CD4-positive, alpha-beta T cell (primary cell): ENCODE measurements around the gene TATDN3. TPM values are rescaled to one million over a fixed set of nuclear protein-coding genes. Genes with fewer than 3 reads are reported as not detected.

Source experiments
- ATAC-seq: fragments of 200-7000 bp; cut with Tn5 transposase; one replicate; pipeline ENCODE4 v1.10.0; 2022; ENCODE audit warnings: mild to moderate bottlenecking; ENCODE audit not compliant: poor library complexity
- CTCF ChIA-PET: fragments of 350-600 bp; sonication (Branson Sonifier 250); formaldehyde crosslinking; loops from one replicate; lab custom pipeline; 2021; ENCODE audit warnings: antibody characterized with exemption, inconsistent platforms; lab: Charles Lee
- POLR2A ChIA-PET: fragments of 350-600 bp; sonication (Branson Sonifier 250); formaldehyde crosslinking; loops from one replicate; lab custom pipeline; 2021; ENCODE audit warnings: antibody characterized with exemption, inconsistent platforms; lab: Charles Lee
- DNase-seq, 14 experiments: peaks; one replicate each; pipeline ENCODE4 v3.0.0-alpha.2; 2013 to 2020; ENCODE audit warnings: mixed read lengths in 2 of 14
- H3K27ac ChIP-seq, 2 donors: one replicate each; pipeline versions ENCODE4 v1.5.1 to v1.7.0; 2013; ENCODE audit warnings: low read length in 2 of 2, low read depth in 1 of 2, mild to moderate bottlenecking in 1 of 2
- H3K27me3 ChIP-seq, 2 experiments: 1 replicate in 1 of 2; 2 replicates in 1 of 2; pipeline versions ENCODE4 v1.6.1 to v1.7.0; 2013; ENCODE audit warnings: low read length in 2 of 2, control low read depth in 1 of 2, mild to moderate bottlenecking in 1 of 2, moderate library complexity in 1 of 2; ENCODE audit not compliant: insufficient read depth in 2 of 2, control insufficient read depth in 1 of 2
- H3K36me3 ChIP-seq: one replicate; pipeline ENCODE4 v1.6.1; 2013; ENCODE audit warnings: low read length, control low read depth; ENCODE audit not compliant: insufficient read depth
- H3K4me1 ChIP-seq: one replicate; pipeline ENCODE4 v1.6.1; 2013; ENCODE audit warnings: low read length, control low read depth; ENCODE audit not compliant: insufficient read depth
- H3K4me3 ChIP-seq: one replicate; pipeline ENCODE4 v1.5.1; 2013; ENCODE audit warnings: mild to moderate bottlenecking, low read length, moderate library complexity
- H3K9me3 ChIP-seq, 2 experiments: 1 replicate in 1 of 2; 2 replicates in 1 of 2; pipeline versions ENCODE4 v1.6.1 to v1.7.0; 2013; ENCODE audit warnings: low read length in 2 of 2, mild to moderate bottlenecking in 2 of 2, control low read depth in 1 of 2, moderate library complexity in 1 of 2; ENCODE audit not compliant: control insufficient read depth in 1 of 2, insufficient read depth in 1 of 2
- H3K27ac Mint-ChIP-seq: one replicate; pipeline ENCODE4 v1.8.0; 2020; ENCODE audit warnings: mixed read lengths
- H3K27me3 Mint-ChIP-seq: one replicate; pipeline ENCODE4 v1.8.0; 2021; ENCODE audit warnings: mixed read lengths
- H3K36me3 Mint-ChIP-seq: one replicate; pipeline ENCODE4 v1.8.0; 2021; ENCODE audit warnings: low read depth, mixed read lengths
- H3K4me1 Mint-ChIP-seq: one replicate; pipeline ENCODE4 v1.8.0; 2021; ENCODE audit warnings: low read depth, mixed read lengths
- H3K4me3 Mint-ChIP-seq: one replicate; pipeline ENCODE4 v1.8.0; 2020; ENCODE audit warnings: mild to moderate bottlenecking, mixed read lengths
- H3K9me3 Mint-ChIP-seq: one replicate; pipeline ENCODE4 v1.8.0; 2020; ENCODE audit warnings: mixed read lengths
- intact Hi-C, 2 experiments: fragments of 100-400 bp; cut with DNase I in 1 of 2; cut with micrococcal nuclease in 1 of 2; formaldehyde crosslinking; loops; one replicate each; pipeline versions ENCODE4 v1.15.1 to v1.9.0; 2023 to 2025; cut with DNase I, micrococcal nuclease
- total RNA-seq, 174 experiments: library from RNA in 2 of 174; stranded (reverse) in 2 of 174; gene quantifications; one replicate each; pipeline ENCODE4 v1.2.3 and lab custom pipeline; 2021 to 2026
- TF ChIP-seq, protein P1 (sequence below): fragments of 200-600 bp; IDR thresholded peaks from one replicate; pipeline ENCODE4 v1.8.0; 2022; ENCODE audit warnings: antibody characterized with exemption, mild to moderate bottlenecking

The TATDN3 gene
- total RNA-seq, 2 experiments from 2014 or later: 12.2 to 13.8 TPM

- CTCF ChIA-PET: interaction anchor here (1.0 to 1.5 kb wide), 3 partner anchors 9 to 88 kb away, joined by 3 to 4 read pairs (median 4); no protein-coding TSS in a partner anchor
- ATAC-seq (peak; percentile 25), DNase-seq (peak in 2 of 14 experiments; percentile 25 to 40)
- Mint-ChIP-seq H3K27me3 (no peaks in the 10 kb centered on the region), H3K27ac (peak overlapping the region; percentile 78), H3K9me3 (no peaks in the 10 kb centered on the region), H3K4me3 (peak overlapping the region; percentile 69), H3K36me3 (peaks cover 5% of the 10 kb centered on the region), H3K4me1 (peaks cover 51% of the 10 kb centered on the region)
- intact Hi-C loops: loop anchor here in 1 of 2 experiments (5.0 kb wide), 1 partner anchor 34 kb away; no protein-coding TSS in a partner anchor
- Histone ChIP-seq H3K27ac (peak overlapping the region; percentile 13 to 38), H3K36me3 (no peaks in the 10 kb centered on the region), H3K4me3 (peak overlapping the region; percentile 15), H3K27me3 (no peaks in the 10 kb centered on the region), H3K9me3 (no peaks in the 10 kb centered on the region), H3K4me1 (peaks cover 29% of the 10 kb centered on the region)
- POLR2A ChIA-PET: interaction anchor here (0.6 to 2.4 kb wide), 2 partner anchors 9 to 16 kb away, joined by 4 to 18 read pairs; no protein-coding TSS in a partner anchor
- TF ChIP-seq, protein P1, sequence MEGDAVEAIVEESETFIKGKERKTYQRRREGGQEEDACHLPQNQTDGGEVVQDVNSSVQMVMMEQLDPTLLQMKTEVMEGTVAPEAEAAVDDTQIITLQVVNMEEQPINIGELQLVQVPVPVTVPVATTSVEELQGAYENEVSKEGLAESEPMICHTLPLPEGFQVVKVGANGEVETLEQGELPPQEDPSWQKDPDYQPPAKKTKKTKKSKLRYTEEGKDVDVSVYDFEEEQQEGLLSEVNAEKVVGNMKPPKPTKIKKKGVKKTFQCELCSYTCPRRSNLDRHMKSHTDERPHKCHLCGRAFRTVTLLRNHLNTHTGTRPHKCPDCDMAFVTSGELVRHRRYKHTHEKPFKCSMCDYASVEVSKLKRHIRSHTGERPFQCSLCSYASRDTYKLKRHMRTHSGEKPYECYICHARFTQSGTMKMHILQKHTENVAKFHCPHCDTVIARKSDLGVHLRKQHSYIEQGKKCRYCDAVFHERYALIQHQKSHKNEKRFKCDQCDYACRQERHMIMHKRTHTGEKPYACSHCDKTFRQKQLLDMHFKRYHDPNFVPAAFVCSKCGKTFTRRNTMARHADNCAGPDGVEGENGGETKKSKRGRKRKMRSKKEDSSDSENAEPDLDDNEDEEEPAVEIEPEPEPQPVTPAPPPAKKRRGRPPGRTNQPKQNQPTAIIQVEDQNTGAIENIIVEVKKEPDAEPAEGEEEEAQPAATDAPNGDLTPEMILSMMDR: no peak
Measured at GRCh38 chr1:212752934-212753497, 38.7 kb upstream of the TATDN3 start.

DNA sequence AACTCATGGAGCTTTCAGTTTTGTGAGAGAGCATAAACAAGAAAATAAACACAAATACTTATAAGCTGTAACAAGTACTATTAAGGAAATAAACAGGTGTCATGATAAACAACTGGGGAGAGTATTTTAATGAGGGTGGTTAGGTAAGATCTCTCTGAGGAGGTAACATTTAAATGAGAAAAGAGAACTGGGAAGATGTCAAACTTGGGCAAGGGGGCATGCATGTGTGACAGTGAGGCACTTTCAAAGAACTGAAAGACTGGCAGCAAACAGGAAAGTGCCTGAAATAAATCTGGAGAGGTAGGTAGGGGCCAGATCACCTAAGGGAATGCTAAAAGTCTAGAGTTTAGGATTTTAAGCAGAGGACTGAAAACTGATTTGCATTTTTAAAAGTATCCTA lies 37.9 kb upstream of the TATDN3 start:
- POLR2A ChIA-PET: interaction anchor here (1.0 to 2.4 kb wide), 6 partner anchors 9 to 104 kb away, joined by 3 to 18 read pairs (median 6); partner anchors contain the start of genes FLVCR1, NSL1 and TATDN3
- H3K4me1 Mint-ChIP-seq: peaks cover 51% of the 10 kb centered on the region
- no peak for ATAC-seq

GRCh38 chr1:212754193-212754592 lies 37.5 kb upstream of the TATDN3 start:
- ATAC-seq: peak; percentile 65
- no peak overlapping the region for H3K27ac ChIP-seq
- POLR2A ChIA-PET: interaction anchor here (0.6 to 2.4 kb wide), 7 partner anchors 9 to 273 kb away, joined by 3 to 18 read pairs (median 5); partner anchors contain the start of genes FLVCR1, NSL1 and TATDN3
- no peaks in the 10 kb centered on the region for H3K9me3 Mint-ChIP-seq
- TF ChIP-seq, protein P1: no peak
- H3K4me3 ChIP-seq: peak overlapping the region; percentile 2
- H3K4me1 Mint-ChIP-seq: peaks cover 51% of the 10 kb centered on the region
- H3K27me3 ChIP-seq: no peaks in the 10 kb centered on the region
- CTCF ChIA-PET: interaction anchor here (1.0 to 1.2 kb wide), 2 partner anchors 10 to 53 kb away, joined by 3 to 4 read pairs; no protein-coding TSS in a partner anchor
- peak overlapping the region; percentile 78 for H3K27ac Mint-ChIP-seq
- H3K27me3 Mint-ChIP-seq: no peaks in the 10 kb centered on the region
- no peaks in the 10 kb centered on the region for H3K36me3 ChIP-seq
- DNase-seq: peak in 5 of 14 experiments; percentile 3 to 43 (median 36)
- peak overlapping the region; percentile 68 for H3K4me3 Mint-ChIP-seq
- H3K4me1 ChIP-seq: peaks cover 29% of the 10 kb centered on the region
- intact Hi-C loops: loop anchor here in 1 of 2 experiments (5.0 kb wide), 1 partner anchor 33 kb away; no protein-coding TSS in a partner anchor
- no peaks in the 10 kb centered on the region for H3K9me3 ChIP-seq
- H3K36me3 Mint-ChIP-seq: peaks cover 10% of the 10 kb centered on the region

More for the DNA sequence above, 37.9 kb upstream of the TATDN3 start:
- peak overlapping the region; percentile 68 for H3K4me3 Mint-ChIP-seq
- DNase-seq: no peak
- Histone ChIP-seq H3K27ac (peak overlapping the region in 1 of 2 donors; percentile 38), H3K36me3 (no peaks in the 10 kb centered on the region), H3K9me3 (no peaks in the 10 kb centered on the region), H3K4me1 (peaks cover 29% of the 10 kb centered on the region), H3K27me3 (no peaks in the 10 kb centered on the region), H3K4me3 (no peak overlapping the region)
- TF ChIP-seq, protein P1: no peak
- intact Hi-C loops: loop anchor here in 1 of 2 experiments (5.0 kb wide), 1 partner anchor 34 kb away; no protein-coding TSS in a partner anchor
- H3K9me3 Mint-ChIP-seq: no peaks in the 10 kb centered on the region
- CTCF ChIA-PET: interaction anchor here (1.0 to 1.2 kb wide), 2 partner anchors 10 to 53 kb away, joined by 3 to 4 read pairs; no protein-coding TSS in a partner anchor
- peaks cover 6% of the 10 kb centered on the region for H3K36me3 Mint-ChIP-seq
- H3K27ac Mint-ChIP-seq: peak overlapping the region; percentile 78
- no peaks in the 10 kb centered on the region for H3K27me3 Mint-ChIP-seq
